SK-N-SH (cell line): ENCODE results near the gene GPR146. TPM values are rescaled to one million over a fixed set of nuclear protein-coding genes. Genes with fewer than 3 reads are reported as not detected.

ENCODE experiments used
- CTCF ChIA-PET: fragments of 300-600, 350-600 bp; formaldehyde crosslinking; extraction: SDS; loops from one replicate; lab custom pipeline; 2021; lab: Yijun Ruan, JAX
- POLR2A ChIA-PET: fragments of 350-600 bp; sonication (Branson Sonifier 250); formaldehyde crosslinking; extraction: SDS; loops from one replicate; lab custom pipeline; 2020; ENCODE audit warnings: antibody characterized with exemption, inconsistent platforms; lab: Yijun Ruan, JAX
- DNase-seq: peaks from one replicate; pipeline ENCODE4 v3.0.0; 2012
- H2AFZ ChIP-seq: fragments of 200-600 bp; sonication (generic); 2 replicates; pipeline ENCODE4 v1.8.1; 2016; ENCODE audit warnings: antibody characterized with exemption, mild to moderate bottlenecking, low read depth
- H3F3A ChIP-seq: fragments of 200-600 bp; sonication (generic); replicated peaks from 2 replicates; pipeline ENCODE3; 2016; ENCODE audit warnings: antibody characterized with exemption, mild to moderate bottlenecking; ENCODE audit not compliant: insufficient read depth
- H3K27ac ChIP-seq, 2 experiments: fragments of 200-500 bp in 1 of 2; fragments of 200-600 bp in 1 of 2; sonication (Bioruptor generic) in 1 of 2; sonication (generic), shearing (Covaris generic) in 1 of 2; 2 replicates each; pipeline versions ENCODE4 v1.5.1 to v1.6.1; 2014 to 2016; ENCODE audit warnings: low read depth in 2 of 2, inconsistent platforms in 1 of 2, low read length in 1 of 2, mild to moderate bottlenecking in 1 of 2, mixed read lengths in 1 of 2
- H3K27me3 ChIP-seq: fragments of 200-600 bp; sonication (generic), shearing (Covaris generic); 2 replicates; pipeline ENCODE4 v1.6.1; 2016; ENCODE audit warnings: mixed run types; ENCODE audit not compliant: insufficient read depth
- H3K36me3 ChIP-seq, 2 experiments: fragments of 200-500 bp in 1 of 2; fragments of 200-600 bp in 1 of 2; sonication (Bioruptor generic) in 1 of 2; sonication (generic) in 1 of 2; replicated peaks in 1 of 2; 2 replicates each; pipeline versions ENCODE3 to v1.5.1; 2014 to 2016; ENCODE audit warnings: low read length in 1 of 2, mild to moderate bottlenecking in 1 of 2; ENCODE audit not compliant: insufficient read depth in 2 of 2, control insufficient read depth in 1 of 2
- H3K4me1 ChIP-seq, 2 experiments: fragments of 200-500 bp in 1 of 2; fragments of 200-600 bp in 1 of 2; sonication (Bioruptor generic) in 1 of 2; sonication (generic), shearing (Covaris generic) in 1 of 2; 2 replicates each; pipeline versions ENCODE4 v1.5.1 to v1.6.1; 2014 to 2016; ENCODE audit warnings: low read depth in 1 of 2, low read length in 1 of 2, mixed run types in 1 of 2; ENCODE audit not compliant: insufficient read depth in 2 of 2, control insufficient read depth in 1 of 2
- H3K4me2 ChIP-seq: fragments of 200-600 bp; sonication (generic), shearing (Covaris generic); 2 replicates; pipeline ENCODE4 v1.6.1; 2017; ENCODE audit warnings: mixed run types
- H3K4me3 ChIP-seq, 2 experiments: fragments of 200-500 bp in 1 of 2; fragments of 200-600 bp in 1 of 2; sonication (Bioruptor generic) in 1 of 2; sonication (generic), shearing (Covaris generic) in 1 of 2; 2 replicates each; pipeline versions ENCODE4 v1.5.1 to v1.8.1; 2014 to 2016; ENCODE audit warnings: low read depth in 2 of 2, inconsistent platforms in 1 of 2, low read length in 1 of 2, mild to moderate bottlenecking in 1 of 2, mixed read lengths in 1 of 2, moderate library complexity in 1 of 2
- H3K79me2 ChIP-seq: fragments of 200-600 bp; sonication (generic); 2 replicates; pipeline ENCODE4 v1.8.1; 2017; ENCODE audit warnings: mild to moderate bottlenecking; ENCODE audit not compliant: insufficient read depth
- H3K9ac ChIP-seq: fragments of 200-600 bp; sonication (generic); 2 replicates; pipeline ENCODE4 v1.6.1; 2017; ENCODE audit warnings: mixed run types
- H3K9me2 ChIP-seq: fragments of 200-600 bp; sonication (generic); 2 replicates; pipeline ENCODE4 v1.6.1; 2017; ENCODE audit warnings: mixed run types
- H3K9me3 ChIP-seq: fragments of 200-600 bp; sonication (generic); 2 replicates; pipeline ENCODE4 v1.6.1; 2017; ENCODE audit warnings: mixed run types, mild to moderate bottlenecking, moderate library complexity
- H4K20me1 ChIP-seq: fragments of 200-600 bp; sonication (generic); 2 replicates; pipeline ENCODE4 v1.6.1; 2017; ENCODE audit warnings: mild to moderate bottlenecking, mixed run types; ENCODE audit not compliant: insufficient read depth
- ELF1 ChIP-seq: IDR thresholded peaks from 2 replicates; pipeline ENCODE4 v1.4.0; 2012
- FOSL2 ChIP-seq: IDR thresholded peaks from 2 replicates; pipeline ENCODE4 v1.4.0; 2012; ENCODE audit warnings: low read depth, mild to moderate bottlenecking, moderate library complexity, borderline replicate concordance
- FOXM1 ChIP-seq: IDR thresholded peaks from 2 replicates; pipeline ENCODE4 v1.4.0; 2012; ENCODE audit warnings: low read depth, mild to moderate bottlenecking
- MXI1 ChIP-seq: IDR thresholded peaks from 2 replicates; pipeline ENCODE4 v1.6.1; 2012; ENCODE audit warnings: mild to moderate bottlenecking, low read depth, low read length, improper control_type of control experiment
- NFIC ChIP-seq: IDR thresholded peaks from 2 replicates; pipeline ENCODE4 v1.4.0; 2012; ENCODE audit warnings: borderline replicate concordance
- NRF1 ChIP-seq: IDR thresholded peaks from 2 replicates; pipeline ENCODE4 v1.6.1; 2012; ENCODE audit warnings: low read depth, mild to moderate bottlenecking, low read length
- RCOR1 ChIP-seq: fragments of 150-350 bp; IDR thresholded peaks from 2 replicates; pipeline ENCODE4 v1.6.1; 2017; ENCODE audit warnings: antibody characterized with exemption, low read length
- RFX5 ChIP-seq: IDR thresholded peaks from 2 replicates; pipeline ENCODE4 v1.6.1; 2012; ENCODE audit warnings: mild to moderate bottlenecking, improper control_type of control experiment, low read length
- RXRA ChIP-seq: IDR thresholded peaks from 2 replicates; pipeline ENCODE4 v1.4.0; 2012; ENCODE audit warnings: low read depth, mild to moderate bottlenecking, borderline replicate concordance
- SIN3A ChIP-seq: IDR thresholded peaks from 2 replicates; pipeline ENCODE4 v1.6.1; 2012; ENCODE audit warnings: low read depth, mild to moderate bottlenecking, low read length, moderate library complexity, borderline replicate concordance
- SMC3 ChIP-seq: IDR thresholded peaks from 2 replicates; pipeline ENCODE4 v1.6.1; 2012; ENCODE audit warnings: low read depth, low read length, improper control_type of control experiment
- WGBS: methylation state at CpG from one replicate; pipeline ENCODE4 v1.1.6; 2017; ENCODE audit warnings: low lambda C conversion rate; 5-methylcytosine and 5-hydroxymethylcytosine counted together
- polyA plus RNA-seq, 3 experiments: library from polyadenylated mRNA; depleted of rRNA; stranded (reverse); fragments of >200 nt; gene quantifications; 2 replicates each; pipeline ENCODE4 v1.2.3, GENCODE V29; 2012
- TF ChIP-seq, protein P1 (sequence below): IDR thresholded peaks from 2 replicates; pipeline ENCODE4 v1.6.1; 2012; ENCODE audit warnings: mild to moderate bottlenecking, low read depth, low read length, moderate library complexity
- TF ChIP-seq, protein P2 (sequence below): IDR thresholded peaks from 2 replicates; pipeline ENCODE4 v1.4.0; 2012; ENCODE audit warnings: low read depth
- TF ChIP-seq, protein P3 (sequence below): fragments of 200-600 bp; sonication (generic); IDR thresholded peaks from 2 replicates; pipeline ENCODE4 v1.6.1; 2017; ENCODE audit warnings: antibody characterized with exemption, mild to moderate bottlenecking, moderate library complexity
- TF ChIP-seq, protein P4 (sequence below): fragments of 150-350 bp; IDR thresholded peaks from 2 replicates; pipeline ENCODE4 v1.6.1; 2016; ENCODE audit warnings: mild to moderate bottlenecking, low read depth, low read length
- TF ChIP-seq, protein P5 (sequence below): IDR thresholded peaks from 2 replicates; pipeline ENCODE4 v1.4.0; 2012; ENCODE audit warnings: low read depth, borderline replicate concordance
- TF ChIP-seq, protein P6 (sequence below): IDR thresholded peaks from 2 replicates; pipeline ENCODE4 v1.4.0; 2012; ENCODE audit warnings: low read depth, borderline replicate concordance

GPR146 gene
- polyA plus RNA-seq, 1 of the 3 experiments (the other 2 are of a cell fraction) = 1.4 TPM

DNA sequence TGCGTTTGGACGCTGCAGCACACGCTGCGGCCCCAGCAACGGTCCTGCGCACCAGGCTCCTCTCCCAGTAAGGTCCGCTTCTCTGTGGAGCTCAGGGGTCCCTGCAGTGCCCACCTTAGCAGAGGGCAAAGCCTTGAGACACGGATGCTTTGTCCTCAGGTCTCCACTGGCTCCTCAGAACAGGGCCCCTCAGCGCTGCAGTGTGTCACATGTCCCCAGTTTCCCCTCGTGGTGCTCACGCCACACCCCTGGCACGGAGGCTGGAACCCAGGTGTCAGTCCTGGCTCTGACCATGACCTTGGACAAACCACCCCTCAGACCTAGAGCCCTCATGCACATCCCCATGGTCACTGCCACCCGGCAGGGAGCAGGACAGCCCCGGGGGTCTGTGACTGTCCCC lies 23.7 kb downstream of the GPR146 start:
- no peak for DNase-seq
- Histone ChIP-seq H3K4me1 (peaks cover 0 to 9% of the 10 kb centered on the region in 2 experiments; a peak in 1 of 4 replicates), H3K4me3 (no peak overlapping the region), H3K27me3 (no peaks in the 10 kb centered on the region), H3K9me2 (no peaks in the 10 kb centered on the region), H4K20me1 (peaks cover 31% of the 10 kb centered on the region), H3K4me2 (no peak overlapping the region), H3K9me3 (no peaks in the 10 kb centered on the region), H3K36me3 (no peaks in the 10 kb centered on the region), H3K9ac (no peak overlapping the region), H3K79me2 (no peaks in the 10 kb centered on the region), H3K27ac (no peak overlapping the region), H3F3A (peaks cover 8% of the 10 kb centered on the region), H2AFZ (no peak overlapping the region)
- ChIA-PET CTCF (interaction anchor here (0.9 to 5.9 kb wide), 5 partner anchors 15 to 159 kb away, joined by 3 to 168 read pairs (median 24); partner anchors contain the start of gene GPR146), POLR2A (no interaction called here)
- no peak for TF ChIP-seq NFIC
- TF ChIP-seq RFX5 = no peak
- no peak for TF ChIP-seq MXI1
- no peak for TF ChIP-seq FOSL2
- no peak for TF ChIP-seq RCOR1
- TF ChIP-seq FOXM1 = no peak
- no peak for TF ChIP-seq SMC3
- TF ChIP-seq, protein P1, sequence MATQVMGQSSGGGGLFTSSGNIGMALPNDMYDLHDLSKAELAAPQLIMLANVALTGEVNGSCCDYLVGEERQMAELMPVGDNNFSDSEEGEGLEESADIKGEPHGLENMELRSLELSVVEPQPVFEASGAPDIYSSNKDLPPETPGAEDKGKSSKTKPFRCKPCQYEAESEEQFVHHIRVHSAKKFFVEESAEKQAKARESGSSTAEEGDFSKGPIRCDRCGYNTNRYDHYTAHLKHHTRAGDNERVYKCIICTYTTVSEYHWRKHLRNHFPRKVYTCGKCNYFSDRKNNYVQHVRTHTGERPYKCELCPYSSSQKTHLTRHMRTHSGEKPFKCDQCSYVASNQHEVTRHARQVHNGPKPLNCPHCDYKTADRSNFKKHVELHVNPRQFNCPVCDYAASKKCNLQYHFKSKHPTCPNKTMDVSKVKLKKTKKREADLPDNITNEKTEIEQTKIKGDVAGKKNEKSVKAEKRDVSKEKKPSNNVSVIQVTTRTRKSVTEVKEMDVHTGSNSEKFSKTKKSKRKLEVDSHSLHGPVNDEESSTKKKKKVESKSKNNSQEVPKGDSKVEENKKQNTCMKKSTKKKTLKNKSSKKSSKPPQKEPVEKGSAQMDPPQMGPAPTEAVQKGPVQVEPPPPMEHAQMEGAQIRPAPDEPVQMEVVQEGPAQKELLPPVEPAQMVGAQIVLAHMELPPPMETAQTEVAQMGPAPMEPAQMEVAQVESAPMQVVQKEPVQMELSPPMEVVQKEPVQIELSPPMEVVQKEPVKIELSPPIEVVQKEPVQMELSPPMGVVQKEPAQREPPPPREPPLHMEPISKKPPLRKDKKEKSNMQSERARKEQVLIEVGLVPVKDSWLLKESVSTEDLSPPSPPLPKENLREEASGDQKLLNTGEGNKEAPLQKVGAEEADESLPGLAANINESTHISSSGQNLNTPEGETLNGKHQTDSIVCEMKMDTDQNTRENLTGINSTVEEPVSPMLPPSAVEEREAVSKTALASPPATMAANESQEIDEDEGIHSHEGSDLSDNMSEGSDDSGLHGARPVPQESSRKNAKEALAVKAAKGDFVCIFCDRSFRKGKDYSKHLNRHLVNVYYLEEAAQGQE = no peak
- no peak for TF ChIP-seq RXRA
- no peak for TF ChIP-seq SIN3A
- TF ChIP-seq, protein P2, sequence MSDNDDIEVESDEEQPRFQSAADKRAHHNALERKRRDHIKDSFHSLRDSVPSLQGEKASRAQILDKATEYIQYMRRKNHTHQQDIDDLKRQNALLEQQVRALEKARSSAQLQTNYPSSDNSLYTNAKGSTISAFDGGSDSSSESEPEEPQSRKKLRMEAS = no peak
- no peak for TF ChIP-seq NRF1
- TF ChIP-seq, protein P3, sequence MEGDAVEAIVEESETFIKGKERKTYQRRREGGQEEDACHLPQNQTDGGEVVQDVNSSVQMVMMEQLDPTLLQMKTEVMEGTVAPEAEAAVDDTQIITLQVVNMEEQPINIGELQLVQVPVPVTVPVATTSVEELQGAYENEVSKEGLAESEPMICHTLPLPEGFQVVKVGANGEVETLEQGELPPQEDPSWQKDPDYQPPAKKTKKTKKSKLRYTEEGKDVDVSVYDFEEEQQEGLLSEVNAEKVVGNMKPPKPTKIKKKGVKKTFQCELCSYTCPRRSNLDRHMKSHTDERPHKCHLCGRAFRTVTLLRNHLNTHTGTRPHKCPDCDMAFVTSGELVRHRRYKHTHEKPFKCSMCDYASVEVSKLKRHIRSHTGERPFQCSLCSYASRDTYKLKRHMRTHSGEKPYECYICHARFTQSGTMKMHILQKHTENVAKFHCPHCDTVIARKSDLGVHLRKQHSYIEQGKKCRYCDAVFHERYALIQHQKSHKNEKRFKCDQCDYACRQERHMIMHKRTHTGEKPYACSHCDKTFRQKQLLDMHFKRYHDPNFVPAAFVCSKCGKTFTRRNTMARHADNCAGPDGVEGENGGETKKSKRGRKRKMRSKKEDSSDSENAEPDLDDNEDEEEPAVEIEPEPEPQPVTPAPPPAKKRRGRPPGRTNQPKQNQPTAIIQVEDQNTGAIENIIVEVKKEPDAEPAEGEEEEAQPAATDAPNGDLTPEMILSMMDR = no peak
- TF ChIP-seq, protein P4, sequence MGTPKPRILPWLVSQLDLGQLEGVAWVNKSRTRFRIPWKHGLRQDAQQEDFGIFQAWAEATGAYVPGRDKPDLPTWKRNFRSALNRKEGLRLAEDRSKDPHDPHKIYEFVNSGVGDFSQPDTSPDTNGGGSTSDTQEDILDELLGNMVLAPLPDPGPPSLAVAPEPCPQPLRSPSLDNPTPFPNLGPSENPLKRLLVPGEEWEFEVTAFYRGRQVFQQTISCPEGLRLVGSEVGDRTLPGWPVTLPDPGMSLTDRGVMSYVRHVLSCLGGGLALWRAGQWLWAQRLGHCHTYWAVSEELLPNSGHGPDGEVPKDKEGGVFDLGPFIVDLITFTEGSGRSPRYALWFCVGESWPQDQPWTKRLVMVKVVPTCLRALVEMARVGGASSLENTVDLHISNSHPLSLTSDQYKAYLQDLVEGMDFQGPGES = no peak
- TF ChIP-seq, protein P5, sequence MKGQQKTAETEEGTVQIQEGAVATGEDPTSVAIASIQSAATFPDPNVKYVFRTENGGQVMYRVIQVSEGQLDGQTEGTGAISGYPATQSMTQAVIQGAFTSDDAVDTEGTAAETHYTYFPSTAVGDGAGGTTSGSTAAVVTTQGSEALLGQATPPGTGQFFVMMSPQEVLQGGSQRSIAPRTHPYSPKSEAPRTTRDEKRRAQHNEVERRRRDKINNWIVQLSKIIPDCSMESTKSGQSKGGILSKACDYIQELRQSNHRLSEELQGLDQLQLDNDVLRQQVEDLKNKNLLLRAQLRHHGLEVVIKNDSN = no peak
- no peak for TF ChIP-seq ELF1
- TF ChIP-seq, protein P6, sequence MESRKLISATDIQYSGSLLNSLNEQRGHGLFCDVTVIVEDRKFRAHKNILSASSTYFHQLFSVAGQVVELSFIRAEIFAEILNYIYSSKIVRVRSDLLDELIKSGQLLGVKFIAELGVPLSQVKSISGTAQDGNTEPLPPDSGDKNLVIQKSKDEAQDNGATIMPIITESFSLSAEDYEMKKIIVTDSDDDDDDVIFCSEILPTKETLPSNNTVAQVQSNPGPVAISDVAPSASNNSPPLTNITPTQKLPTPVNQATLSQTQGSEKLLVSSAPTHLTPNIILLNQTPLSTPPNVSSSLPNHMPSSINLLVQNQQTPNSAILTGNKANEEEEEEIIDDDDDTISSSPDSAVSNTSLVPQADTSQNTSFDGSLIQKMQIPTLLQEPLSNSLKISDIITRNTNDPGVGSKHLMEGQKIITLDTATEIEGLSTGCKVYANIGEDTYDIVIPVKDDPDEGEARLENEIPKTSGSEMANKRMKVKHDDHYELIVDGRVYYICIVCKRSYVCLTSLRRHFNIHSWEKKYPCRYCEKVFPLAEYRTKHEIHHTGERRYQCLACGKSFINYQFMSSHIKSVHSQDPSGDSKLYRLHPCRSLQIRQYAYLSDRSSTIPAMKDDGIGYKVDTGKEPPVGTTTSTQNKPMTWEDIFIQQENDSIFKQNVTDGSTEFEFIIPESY = no peak
- 91% methylated on average over 13 of the region's 14 CpGs for WGBS
